Measurements from ENCODE around the gene DBN1. TPM values are rescaled to one million over a fixed set of nuclear protein-coding genes. Genes with fewer than 3 reads are reported as not detected.

The DBN1 gene
- total RNA-seq, 1 donor from 2014 or later, result 41.1 TPM

Other genes with a start within 250 kb of the DBN1 start
- 19.6 TPM for gene RAB24, start 169.9 kb downstream of the DBN1 start, total RNA-seq
- 42.8 TPM for gene PRELID1, start 169.8 kb downstream of the DBN1 start, total RNA-seq
- gene MXD3, start 161.7 kb downstream of the DBN1 start, total RNA-seq, result 9.7 TPM
- gene LMAN2, start 122.0 kb downstream of the DBN1 start, total RNA-seq, result 99.0 TPM
- gene RGS14, start 115.7 kb downstream of the DBN1 start, total RNA-seq, result 13.7 TPM
- gene SLC34A1, start 89.2 kb downstream of the DBN1 start, total RNA-seq, result not detected
- gene PFN3, start 73.0 kb downstream of the DBN1 start, total RNA-seq, result not detected
- 1.3 TPM for gene F12, start 64.1 kb downstream of the DBN1 start, total RNA-seq
- 23.8 TPM for gene GRK6, start 47.0 kb downstream of the DBN1 start, total RNA-seq
- 1.1 TPM for gene PRR7, start 26.8 kb downstream of the DBN1 start, total RNA-seq
- gene PDLIM7, start 24.0 kb upstream of the DBN1 start, total RNA-seq, result 30.7 TPM
- gene DOK3, start 36.2 kb upstream of the DBN1 start, total RNA-seq, result 3.8 TPM
- 55.4 TPM for gene DDX41, start 43.3 kb upstream of the DBN1 start, total RNA-seq
- 30.8 TPM for gene FAM193B, start 80.9 kb upstream of the DBN1 start, total RNA-seq
- gene TMED9, start 118.6 kb upstream of the DBN1 start, total RNA-seq, result 68.4 TPM
- gene B4GALT7, start 126.5 kb upstream of the DBN1 start, total RNA-seq, result 11.6 TPM